SK-N-SH (cell line): ENCODE measurements around the gene IL17REL. TPM values are rescaled to one million over a fixed set of nuclear protein-coding genes. Genes with fewer than 3 reads are reported as not detected.
A peak's percentile ranks its signal among the peaks of the same experiment; 100 is the strongest.
"Not testable (repeated sequence)": the region's sequence is repeated elsewhere in the genome, so short reads cannot be mapped to it uniquely, and the experiment has no call there.

Experiments
- CTCF ChIA-PET: fragments of 300-600, 350-600 bp; formaldehyde crosslinking; extraction: SDS; loops from one replicate; lab custom pipeline; 2021; lab: Yijun Ruan, JAX
- POLR2A ChIA-PET: fragments of 350-600 bp; sonication (Branson Sonifier 250); formaldehyde crosslinking; extraction: SDS; loops from one replicate; lab custom pipeline; 2020; ENCODE audit warnings: antibody characterized with exemption, inconsistent platforms; lab: Yijun Ruan, JAX
- DNase-seq: peaks from one replicate; pipeline ENCODE4 v3.0.0; 2012
- H2AFZ ChIP-seq: fragments of 200-600 bp; sonication (generic); 2 replicates; pipeline ENCODE4 v1.8.1; 2016; ENCODE audit warnings: antibody characterized with exemption, mild to moderate bottlenecking, low read depth
- H3F3A ChIP-seq: fragments of 200-600 bp; sonication (generic); replicated peaks from 2 replicates; pipeline ENCODE3; 2016; ENCODE audit warnings: antibody characterized with exemption, mild to moderate bottlenecking; ENCODE audit not compliant: insufficient read depth
- H3K27ac ChIP-seq, 2 experiments: fragments of 200-500 bp in 1 of 2; fragments of 200-600 bp in 1 of 2; sonication (Bioruptor generic) in 1 of 2; sonication (generic), shearing (Covaris generic) in 1 of 2; 2 replicates each; pipeline versions ENCODE4 v1.5.1 to v1.6.1; 2014 to 2016; ENCODE audit warnings: low read depth in 2 of 2, inconsistent platforms in 1 of 2, low read length in 1 of 2, mild to moderate bottlenecking in 1 of 2, mixed read lengths in 1 of 2
- H3K27me3 ChIP-seq: fragments of 200-600 bp; sonication (generic), shearing (Covaris generic); 2 replicates; pipeline ENCODE4 v1.6.1; 2016; ENCODE audit warnings: mixed run types; ENCODE audit not compliant: insufficient read depth
- H3K36me3 ChIP-seq, 2 experiments: fragments of 200-500 bp in 1 of 2; fragments of 200-600 bp in 1 of 2; sonication (Bioruptor generic) in 1 of 2; sonication (generic) in 1 of 2; replicated peaks in 1 of 2; 2 replicates each; pipeline versions ENCODE3 to v1.5.1; 2014 to 2016; ENCODE audit warnings: low read length in 1 of 2, mild to moderate bottlenecking in 1 of 2; ENCODE audit not compliant: insufficient read depth in 2 of 2, control insufficient read depth in 1 of 2
- H3K4me1 ChIP-seq, 2 experiments: fragments of 200-500 bp in 1 of 2; fragments of 200-600 bp in 1 of 2; sonication (Bioruptor generic) in 1 of 2; sonication (generic), shearing (Covaris generic) in 1 of 2; 2 replicates each; pipeline versions ENCODE4 v1.5.1 to v1.6.1; 2014 to 2016; ENCODE audit warnings: low read depth in 1 of 2, low read length in 1 of 2, mixed run types in 1 of 2; ENCODE audit not compliant: insufficient read depth in 2 of 2, control insufficient read depth in 1 of 2
- H3K4me2 ChIP-seq: fragments of 200-600 bp; sonication (generic), shearing (Covaris generic); 2 replicates; pipeline ENCODE4 v1.6.1; 2017; ENCODE audit warnings: mixed run types
- H3K4me3 ChIP-seq, 2 experiments: fragments of 200-500 bp in 1 of 2; fragments of 200-600 bp in 1 of 2; sonication (Bioruptor generic) in 1 of 2; sonication (generic), shearing (Covaris generic) in 1 of 2; 2 replicates each; pipeline versions ENCODE4 v1.5.1 to v1.8.1; 2014 to 2016; ENCODE audit warnings: low read depth in 2 of 2, inconsistent platforms in 1 of 2, low read length in 1 of 2, mild to moderate bottlenecking in 1 of 2, mixed read lengths in 1 of 2, moderate library complexity in 1 of 2
- H3K79me2 ChIP-seq: fragments of 200-600 bp; sonication (generic); 2 replicates; pipeline ENCODE4 v1.8.1; 2017; ENCODE audit warnings: mild to moderate bottlenecking; ENCODE audit not compliant: insufficient read depth
- H3K9ac ChIP-seq: fragments of 200-600 bp; sonication (generic); 2 replicates; pipeline ENCODE4 v1.6.1; 2017; ENCODE audit warnings: mixed run types
- H3K9me2 ChIP-seq: fragments of 200-600 bp; sonication (generic); 2 replicates; pipeline ENCODE4 v1.6.1; 2017; ENCODE audit warnings: mixed run types
- H3K9me3 ChIP-seq: fragments of 200-600 bp; sonication (generic); 2 replicates; pipeline ENCODE4 v1.6.1; 2017; ENCODE audit warnings: mixed run types, mild to moderate bottlenecking, moderate library complexity
- H4K20me1 ChIP-seq: fragments of 200-600 bp; sonication (generic); 2 replicates; pipeline ENCODE4 v1.6.1; 2017; ENCODE audit warnings: mild to moderate bottlenecking, mixed run types; ENCODE audit not compliant: insufficient read depth
- RCOR1 ChIP-seq: fragments of 150-350 bp; IDR thresholded peaks from 2 replicates; pipeline ENCODE4 v1.6.1; 2017; ENCODE audit warnings: antibody characterized with exemption, low read length
- WGBS: methylation state at CpG from one replicate; pipeline ENCODE4 v1.1.6; 2017; ENCODE audit warnings: low lambda C conversion rate; 5-methylcytosine and 5-hydroxymethylcytosine counted together
- polyA plus RNA-seq, 3 experiments: library from polyadenylated mRNA; depleted of rRNA; stranded (reverse); fragments of >200 nt; gene quantifications; 2 replicates each; pipeline ENCODE4 v1.2.3, GENCODE V29; 2012
- small RNA-seq, 7 experiments: library from RNA; depleted of rRNA; stranded (forward); fragments of <200 nt; gene quantifications; one replicate each; pipeline ENCODE3, GENCODE V24; 2012

Gene IL17REL
- polyA plus RNA-seq, 1 of the 3 experiments (the other 2 are of a cell fraction): not detected

DNA sequence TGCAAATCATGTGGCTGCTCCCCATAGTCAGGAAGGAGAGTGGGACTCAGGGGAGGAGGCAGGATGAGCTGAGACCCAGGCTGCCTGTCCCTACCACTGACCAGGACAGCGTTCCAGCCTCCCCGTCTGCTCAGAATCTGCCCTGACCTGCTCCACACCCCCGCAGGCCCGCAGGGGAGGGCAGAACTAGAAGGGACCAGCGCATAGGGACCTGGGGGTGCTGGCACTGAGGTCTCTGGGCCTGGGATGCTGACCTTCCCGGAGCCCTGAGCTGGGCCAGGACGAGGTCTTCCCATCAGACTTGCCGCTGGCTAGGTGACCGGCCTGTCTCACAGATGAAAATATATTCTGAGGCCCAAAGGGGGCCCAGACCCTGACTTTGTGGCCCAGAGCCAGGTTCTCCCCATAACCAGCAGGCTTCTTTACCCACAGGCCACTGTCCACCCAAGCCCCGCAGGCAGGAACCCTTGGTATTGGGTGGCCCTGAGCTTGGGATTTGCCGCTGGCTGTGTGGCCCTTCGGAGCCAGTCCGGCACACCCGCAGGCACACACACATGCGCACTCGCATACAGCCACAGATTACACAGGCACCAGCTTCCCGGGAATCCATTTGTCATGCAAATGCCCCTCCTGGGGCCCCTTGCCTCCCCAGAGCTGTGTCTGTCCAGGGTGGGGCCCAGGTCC is 65.8 kb downstream of the IL17REL start:
- Histone ChIP-seq H4K20me1 (no peaks in the 10 kb centered on the region), H3K36me3 (no peaks in the 10 kb centered on the region), H3K27ac (no peak overlapping the region), H3K9me3 (no peaks in the 10 kb centered on the region), H3F3A (peaks cover 5% of the 10 kb centered on the region), H2AFZ (no peak overlapping the region), H3K27me3 (no peaks in the 10 kb centered on the region), H3K79me2 (no peaks in the 10 kb centered on the region), H3K4me2 (no peak overlapping the region), H3K4me1 (peaks cover under 1 to 15% of the 10 kb centered on the region in 2 experiments; a peak in 2 of 4 replicates), H3K9ac (no peak overlapping the region), H3K9me2 (no peaks in the 10 kb centered on the region), H3K4me3 (no peak overlapping the region)
- CTCF ChIA-PET: interaction anchor here (0.8 to 2.4 kb wide), 4 partner anchors 16 to 83 kb away, joined by 3 to 8 read pairs (median 4); no protein-coding TSS in a partner anchor
- no peak for DNase-seq
- WGBS: 40% methylated on average over 1 of the region's 17 CpGs
- no peak for TF ChIP-seq RCOR1
- POLR2A ChIA-PET: interaction anchor here (1.3 kb wide), 1 partner anchor 13 kb away, joined by 3 read pairs; no protein-coding TSS in a partner anchor

DNA sequence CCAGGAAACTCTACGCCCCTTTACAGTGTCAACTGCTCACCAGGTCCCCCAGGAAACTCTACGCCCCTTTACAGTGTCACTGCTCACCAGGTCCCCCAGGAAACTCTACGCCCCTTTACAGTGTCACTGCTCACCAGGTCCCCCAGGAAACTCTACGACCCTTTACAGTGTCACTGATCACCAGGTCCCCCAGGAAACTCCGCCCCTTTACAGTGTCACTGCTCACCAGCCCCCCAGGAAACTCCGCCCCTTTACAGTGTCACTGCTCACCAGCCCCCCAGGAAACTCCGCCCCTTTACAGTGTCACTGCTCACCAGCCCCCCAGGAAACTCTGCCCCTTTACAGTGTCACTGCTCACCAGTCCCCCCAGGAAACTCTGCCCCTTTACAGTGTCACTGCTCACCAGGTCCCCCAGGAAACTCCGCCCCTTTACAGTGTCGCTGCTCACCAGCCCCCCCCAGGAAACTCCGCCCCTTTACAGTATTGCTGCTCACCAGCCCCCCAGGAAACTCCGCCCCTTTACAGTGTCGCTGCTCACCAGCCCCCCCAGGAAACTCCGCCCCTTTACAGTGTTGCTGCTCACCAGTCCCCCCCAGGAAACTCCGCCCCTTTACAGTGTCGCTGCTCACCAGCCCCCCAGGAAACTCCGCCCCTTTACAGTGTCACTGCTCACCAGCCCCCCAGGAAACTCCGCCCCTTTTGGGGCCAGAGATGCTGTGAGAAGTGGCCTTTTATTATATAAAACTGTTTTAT is 67.3 kb downstream of the IL17REL start:
- H3K4me1 ChIP-seq: peaks cover 0 to 15% of the 10 kb centered on the region in 2 experiments; a peak in 2 of 4 replicates
- H3K9me3 ChIP-seq, H3K9ac ChIP-seq, H3K4me3 ChIP-seq, H3K36me3 ChIP-seq, H3K79me2 ChIP-seq, H3K27me3 ChIP-seq, H3F3A ChIP-seq, CTCF ChIA-PET, H4K20me1 ChIP-seq, DNase-seq, H3K4me2 ChIP-seq, POLR2A ChIA-PET, H3K9me2 ChIP-seq, H2AFZ ChIP-seq: not testable (repeated sequence)
- H3K27ac ChIP-seq: peak overlapping the region in 1 of 2 experiments; percentile 54; a peak in 1 of 4 replicates
- 77% methylated on average over 17 of the region's 17 CpGs for WGBS

Small RNA genes lying within 50 kb of the gene (small RNA-seq; reads per million reads assigned to genes)
- 0 to 7.8 (median 0) reads per million in 7 experiments for gene MIR6821

Other genes starting within 250 kb of the IL17REL start
- gene BRD1, start 184.9 kb downstream of the IL17REL start, polyA plus RNA-seq (2012; rRNA removed): 7.8 and 10.3 TPM in 2 replicates
- 6.8 and 7.9 TPM in 2 replicates for gene ZBED4, start 158.9 kb downstream of the IL17REL start, polyA plus RNA-seq (2012; rRNA removed)
- 7.5 and 9.9 TPM in 2 replicates for gene ALG12, start 94.3 kb downstream of the IL17REL start, polyA plus RNA-seq (2012; rRNA removed)
- gene CRELD2, start 94.1 kb downstream of the IL17REL start, polyA plus RNA-seq (2012; rRNA removed): 92.5 and 113 TPM in 2 replicates
- gene PIM3, start 52.0 kb downstream of the IL17REL start, polyA plus RNA-seq (2012; rRNA removed): 9.9 and 15.3 TPM in 2 replicates
- gene TTLL8, start 45.5 kb upstream of the IL17REL start, polyA plus RNA-seq (2012; rRNA removed): not detected in 2 replicates
- not detected in 2 replicates for gene MLC1, start 72.7 kb upstream of the IL17REL start, polyA plus RNA-seq (2012; rRNA removed)
- gene MOV10L1, start 77.2 kb upstream of the IL17REL start, polyA plus RNA-seq (2012; rRNA removed): 2.1 and 3.0 TPM in 2 replicates
- gene PANX2, start 158.0 kb upstream of the IL17REL start, polyA plus RNA-seq (2012; rRNA removed): 1.3 and 2.4 TPM in 2 replicates
- 36.7 and 50.6 TPM in 2 replicates for gene TRABD, start 173.1 kb upstream of the IL17REL start, polyA plus RNA-seq (2012; rRNA removed)
- gene SELENOO, start 188.2 kb upstream of the IL17REL start, polyA plus RNA-seq (2012; rRNA removed): 23.3 and 26.7 TPM in 2 replicates
- 40.4 and 42.8 TPM in 2 replicates for gene TUBGCP6, start 232.3 kb upstream of the IL17REL start, polyA plus RNA-seq (2012; rRNA removed)
- 51.9 and 55.1 TPM in 2 replicates for gene HDAC10, start 238.5 kb upstream of the IL17REL start, polyA plus RNA-seq (2012; rRNA removed)
- 118 TPM in 2 replicates for gene MAPK12, start 248.9 kb upstream of the IL17REL start, polyA plus RNA-seq (2012; rRNA removed)